ENCODE results near the gene IGLL1.

- no peak for TF ChIP-seq POLR2AphosphoS5 (IDR thresholded peaks at IDR 0.05; ENCODE audit: low read depth, low read length)
- no peak for TF ChIP-seq TAF1 (IDR thresholded peaks at IDR 0.05; ENCODE audit: low read depth, low read length)
Observed at GRCh38 chr22:23566705-23567475, 13.2 kb downstream of the IGLL1 start.
